IPS-18a (cell line): ENCODE data around the gene CBFA2T2.
"Not testable (repeated sequence)": the region's sequence is repeated elsewhere in the genome, so short reads cannot be mapped to it uniquely, and the experiment has no call there.

Experiments
- H3K27ac ChIP-seq: one replicate; pipeline ENCODE4 v1.5.1; 2013; ENCODE audit warnings: low read length
- H3K27me3 ChIP-seq: one replicate; pipeline ENCODE4 v1.6.1; 2013; ENCODE audit warnings: mild to moderate bottlenecking, low read length; ENCODE audit not compliant: control insufficient read depth, insufficient read depth
- H3K36me3 ChIP-seq: one replicate; pipeline ENCODE4 v1.6.1; 2013; ENCODE audit warnings: low read depth, low read length; ENCODE audit not compliant: control insufficient read depth
- H3K4me1 ChIP-seq: one replicate; pipeline ENCODE4 v1.6.1; 2013; ENCODE audit warnings: low read depth, low read length; ENCODE audit not compliant: control insufficient read depth
- H3K4me3 ChIP-seq: one replicate; pipeline ENCODE4 v1.5.1; 2013; ENCODE audit warnings: low read length
- H3K9ac ChIP-seq: one replicate; pipeline ENCODE4 v1.6.1; 2013; ENCODE audit warnings: mild to moderate bottlenecking, low read length, moderate library complexity
- H3K9me3 ChIP-seq: one replicate; pipeline ENCODE4 v1.6.1; 2013; ENCODE audit warnings: low read depth, low read length; ENCODE audit not compliant: control insufficient read depth

CBFA2T2 gene

GRCh38 chr20:33612001-33612400, 122.1 kb downstream of the CBFA2T2 start:
- Histone ChIP-seq H3K9ac (no peak overlapping the region), H3K4me3 (no peak overlapping the region), H3K4me1 (no peaks in the 10 kb centered on the region), H3K36me3 (peaks cover 33% of the 10 kb centered on the region), H3K9me3 (no peaks in the 10 kb centered on the region), H3K27ac (no peak overlapping the region), H3K27me3 (no peaks in the 10 kb centered on the region)

- Histone ChIP-seq H3K36me3 (peaks cover 6% of the 10 kb centered on the region), H3K9ac (no peak overlapping the region), H3K9me3 (no peaks in the 10 kb centered on the region), H3K27me3 (no peaks in the 10 kb centered on the region), H3K4me3 (no peak overlapping the region), H3K27ac (no peak overlapping the region), H3K4me1 (no peaks in the 10 kb centered on the region)
Measured at GRCh38 chr20:33621717-33622400, 132.0 kb downstream of the CBFA2T2 start.

GRCh38 chr20:33622705-33623365, 132.9 kb downstream of the CBFA2T2 start:
- Histone ChIP-seq H3K4me1 (no peaks in the 10 kb centered on the region), H3K27me3 (no peaks in the 10 kb centered on the region), H3K27ac (no peak overlapping the region), H3K4me3 (no peak overlapping the region), H3K36me3 (peaks cover 6% of the 10 kb centered on the region), H3K9ac (no peak overlapping the region), H3K9me3 (no peaks in the 10 kb centered on the region)

GRCh38 chr20:33624399-33624798, 134.5 kb downstream of the CBFA2T2 start:
- no peak overlapping the region for H3K9ac ChIP-seq
- peaks cover 13% of the 10 kb centered on the region for H3K36me3 ChIP-seq
- H3K4me1 ChIP-seq = no peaks in the 10 kb centered on the region
- no peak overlapping the region for H3K27ac ChIP-seq
- no peaks in the 10 kb centered on the region for H3K27me3 ChIP-seq
- H3K9me3 ChIP-seq = no peaks in the 10 kb centered on the region
- H3K4me3 ChIP-seq = no peak overlapping the region

GRCh38 chr20:33626190-33626589, 136.3 kb downstream of the CBFA2T2 start:
- no peak overlapping the region for H3K4me3 ChIP-seq
- no peaks in the 10 kb centered on the region for H3K9me3 ChIP-seq
- no peak overlapping the region for H3K9ac ChIP-seq
- H3K36me3 ChIP-seq = peaks cover 13% of the 10 kb centered on the region
- no peaks in the 10 kb centered on the region for H3K27me3 ChIP-seq
- no peak overlapping the region for H3K27ac ChIP-seq
- H3K4me1 ChIP-seq = no peaks in the 10 kb centered on the region

GRCh38 chr20:33627577-33628216, 137.8 kb downstream of the CBFA2T2 start:
- Histone ChIP-seq H3K4me3 (no peak overlapping the region), H3K27ac (no peak overlapping the region), H3K4me1 (no peaks in the 10 kb centered on the region), H3K36me3 (peaks cover 13% of the 10 kb centered on the region), H3K27me3 (no peaks in the 10 kb centered on the region), H3K9ac (no peak overlapping the region), H3K9me3 (no peaks in the 10 kb centered on the region)

GRCh38 chr20:33629533-33629932, 139.6 kb downstream of the CBFA2T2 start:
- no peaks in the 10 kb centered on the region for H3K4me1 ChIP-seq
- H3K9me3 ChIP-seq = no peaks in the 10 kb centered on the region
- no peaks in the 10 kb centered on the region for H3K27me3 ChIP-seq
- peaks cover 10% of the 10 kb centered on the region for H3K36me3 ChIP-seq
- H3K4me3 ChIP-seq = no peak overlapping the region
- H3K9ac ChIP-seq = no peak overlapping the region
- no peak overlapping the region for H3K27ac ChIP-seq

GRCh38 chr20:33629979-33630378, 140.1 kb downstream of the CBFA2T2 start:
- H3K27me3 ChIP-seq = no peaks in the 10 kb centered on the region
- no peaks in the 10 kb centered on the region for H3K9me3 ChIP-seq
- no peak overlapping the region for H3K9ac ChIP-seq
- no peak overlapping the region for H3K4me3 ChIP-seq
- H3K36me3 ChIP-seq = peaks cover 6% of the 10 kb centered on the region
- H3K4me1 ChIP-seq = no peaks in the 10 kb centered on the region
- no peak overlapping the region for H3K27ac ChIP-seq

GRCh38 chr20:33630507-33630906, 140.6 kb downstream of the CBFA2T2 start:
- Histone ChIP-seq H3K9ac (no peak overlapping the region), H3K4me3 (no peak overlapping the region), H3K27ac (no peak overlapping the region), H3K27me3 (no peaks in the 10 kb centered on the region), H3K4me1 (no peaks in the 10 kb centered on the region), H3K36me3 (peaks cover 6% of the 10 kb centered on the region), H3K9me3 (no peaks in the 10 kb centered on the region)

GRCh38 chr20:33631910-33632309, 142.0 kb downstream of the CBFA2T2 start:
- peaks cover 11% of the 10 kb centered on the region for H3K36me3 ChIP-seq
- not testable (repeated sequence) for H3K9me3 ChIP-seq, H3K27ac ChIP-seq, H3K4me3 ChIP-seq, H3K27me3 ChIP-seq, H3K4me1 ChIP-seq, H3K9ac ChIP-seq

GRCh38 chr20:33635341-33635740, 145.4 kb downstream of the CBFA2T2 start:
- Histone ChIP-seq H3K4me3 (no peak overlapping the region), H3K4me1 (no peaks in the 10 kb centered on the region), H3K9me3 (no peaks in the 10 kb centered on the region), H3K27ac (no peak overlapping the region), H3K9ac (no peak overlapping the region), H3K27me3 (no peaks in the 10 kb centered on the region), H3K36me3 (peaks cover 15% of the 10 kb centered on the region)
